HEK293 (cell line): Measurements from ENCODE around the gene CPA4.
A peak's percentile ranks its signal among the peaks of the same experiment; 100 is the strongest.

Experiments
- KLF10 ChIP-seq: fragments of 450-650 bp; IDR thresholded peaks from 2 replicates; pipeline ENCODE4 v1.5.1; 2018; ENCODE audit warnings: missing biosample characterization, mild to moderate bottlenecking, missing genetic modification characterization
- KLF9 ChIP-seq: fragments of 450-650 bp; formaldehyde crosslinking; IDR thresholded peaks from 2 replicates; pipeline ENCODE4 v1.5.1; 2016; ENCODE audit warnings: missing biosample characterization, missing genetic modification characterization, low read depth
- MEIS1 ChIP-seq: sonication (generic); formaldehyde crosslinking; IDR thresholded peaks from 2 replicates; pipeline ENCODE4 v1.8.1; 2022; ENCODE audit warnings: missing genetic modification reagents, mild to moderate bottlenecking, borderline replicate concordance
- OSR2 ChIP-seq: fragments of 450-650 bp; formaldehyde crosslinking; IDR thresholded peaks from 2 replicates; pipeline ENCODE4 v1.5.1; 2016; ENCODE audit warnings: missing biosample characterization, missing genetic modification characterization
- TCF7L2 ChIP-seq: IDR thresholded peaks from 2 replicates; pipeline ENCODE4 v1.6.1; 2011; ENCODE audit warnings: low read depth, mild to moderate bottlenecking, inconsistent platforms, low read length, moderate library complexity, borderline replicate concordance
- ZFP3 ChIP-seq: fragments of 450-650 bp; formaldehyde crosslinking; IDR thresholded peaks from 2 replicates; pipeline ENCODE4 v1.5.1; 2016; ENCODE audit warnings: low read depth, missing biosample characterization, missing genetic modification characterization
- ZNF10 ChIP-seq: fragments of 450-650 bp; formaldehyde crosslinking; IDR thresholded peaks from 2 replicates; pipeline ENCODE4 v1.5.1; 2017; ENCODE audit warnings: missing biosample characterization, missing genetic modification characterization
- ZNF132 ChIP-seq: fragments of 450-650 bp; formaldehyde crosslinking; IDR thresholded peaks from 2 replicates; pipeline ENCODE4 v1.5.1; 2017; ENCODE audit warnings: missing biosample characterization, missing genetic modification characterization, borderline replicate concordance
- ZNF184 ChIP-seq: fragments of 450-650 bp; IDR thresholded peaks from 2 replicates; pipeline ENCODE4 v1.5.1; 2018; ENCODE audit warnings: missing biosample characterization, mild to moderate bottlenecking, missing genetic modification characterization
- ZNF19 ChIP-seq: fragments of 450-650 bp; formaldehyde crosslinking; IDR thresholded peaks from 2 replicates; pipeline ENCODE4; 2016; ENCODE audit warnings: missing biosample characterization, missing genetic modification characterization, low read depth
- ZNF292 ChIP-seq: fragments of 450-650 bp; formaldehyde crosslinking; IDR thresholded peaks from 2 replicates; pipeline ENCODE4 v1.5.1; 2016; ENCODE audit warnings: low read depth, missing biosample characterization, missing genetic modification characterization, borderline replicate concordance
- ZNF302 ChIP-seq: fragments of 450-650 bp; formaldehyde crosslinking; IDR thresholded peaks from 2 replicates; pipeline ENCODE4 v1.5.1; 2016; ENCODE audit warnings: missing biosample characterization, missing genetic modification characterization, low read depth
- ZNF391 ChIP-seq: fragments of 450-650 bp; formaldehyde crosslinking; IDR thresholded peaks from 2 replicates; pipeline ENCODE4 v1.5.1; 2016; ENCODE audit warnings: low read depth, missing biosample characterization, missing genetic modification characterization, borderline replicate concordance
- ZNF521 ChIP-seq: fragments of 450-650 bp; formaldehyde crosslinking; IDR thresholded peaks from 2 replicates; pipeline ENCODE4 v1.5.1; 2017; ENCODE audit warnings: missing biosample characterization, mild to moderate bottlenecking, missing genetic modification characterization
- ZNF561 ChIP-seq: fragments of 450-650 bp; IDR thresholded peaks from 2 replicates; pipeline ENCODE4 v1.5.1; 2018; ENCODE audit warnings: missing biosample characterization, missing genetic modification characterization, borderline replicate concordance
- ZNF585B ChIP-seq: fragments of 450-650 bp; formaldehyde crosslinking; IDR thresholded peaks from 2 replicates; pipeline ENCODE4 v1.5.1; 2016; ENCODE audit warnings: missing biosample characterization, missing genetic modification characterization
- ZNF629 ChIP-seq: fragments of 450-650 bp; formaldehyde crosslinking; IDR thresholded peaks from 2 replicates; pipeline ENCODE4 v1.5.1; 2017; ENCODE audit warnings: missing biosample characterization, missing genetic modification characterization
- ZNF76 ChIP-seq: fragments of 450-650 bp; formaldehyde crosslinking; IDR thresholded peaks from 2 replicates; pipeline ENCODE4; 2016; ENCODE audit warnings: low read depth, missing biosample characterization, missing genetic modification characterization, borderline replicate concordance
- TF ChIP-seq, protein P1 (sequence below): fragments of 450-650 bp; formaldehyde crosslinking; IDR thresholded peaks from 2 replicates; pipeline ENCODE4 v1.5.1; 2016; ENCODE audit warnings: missing biosample characterization, missing genetic modification characterization
- TF ChIP-seq, protein P2 (sequence below): fragments of 450-650 bp; formaldehyde crosslinking; IDR thresholded peaks from 2 replicates; pipeline ENCODE4 v1.5.1; 2016; ENCODE audit warnings: missing biosample characterization, missing genetic modification characterization
- TF ChIP-seq, protein P3 (sequence below): fragments of 450-650 bp; formaldehyde crosslinking; IDR thresholded peaks from 2 replicates; pipeline ENCODE4 v1.5.1; 2017; ENCODE audit warnings: missing biosample characterization, mild to moderate bottlenecking, missing genetic modification characterization, moderate library complexity
- TF ChIP-seq, protein P4 (sequence below): fragments of 450-650 bp; formaldehyde crosslinking; IDR thresholded peaks from 2 replicates; pipeline ENCODE4 v1.5.1; 2016; ENCODE audit warnings: missing biosample characterization, missing genetic modification characterization
- TF ChIP-seq, protein P5 (sequence below): fragments of 450-650 bp; formaldehyde crosslinking; IDR thresholded peaks from 2 replicates; pipeline ENCODE4 v1.5.1; 2016; ENCODE audit warnings: missing biosample characterization, missing genetic modification characterization, low read depth
- TF ChIP-seq, protein P6 (sequence below): fragments of 450-650 bp; formaldehyde crosslinking; IDR thresholded peaks from 2 replicates; pipeline ENCODE4 v1.5.1; 2016; ENCODE audit warnings: missing biosample characterization, missing genetic modification characterization

The CPA4 gene

DNA sequence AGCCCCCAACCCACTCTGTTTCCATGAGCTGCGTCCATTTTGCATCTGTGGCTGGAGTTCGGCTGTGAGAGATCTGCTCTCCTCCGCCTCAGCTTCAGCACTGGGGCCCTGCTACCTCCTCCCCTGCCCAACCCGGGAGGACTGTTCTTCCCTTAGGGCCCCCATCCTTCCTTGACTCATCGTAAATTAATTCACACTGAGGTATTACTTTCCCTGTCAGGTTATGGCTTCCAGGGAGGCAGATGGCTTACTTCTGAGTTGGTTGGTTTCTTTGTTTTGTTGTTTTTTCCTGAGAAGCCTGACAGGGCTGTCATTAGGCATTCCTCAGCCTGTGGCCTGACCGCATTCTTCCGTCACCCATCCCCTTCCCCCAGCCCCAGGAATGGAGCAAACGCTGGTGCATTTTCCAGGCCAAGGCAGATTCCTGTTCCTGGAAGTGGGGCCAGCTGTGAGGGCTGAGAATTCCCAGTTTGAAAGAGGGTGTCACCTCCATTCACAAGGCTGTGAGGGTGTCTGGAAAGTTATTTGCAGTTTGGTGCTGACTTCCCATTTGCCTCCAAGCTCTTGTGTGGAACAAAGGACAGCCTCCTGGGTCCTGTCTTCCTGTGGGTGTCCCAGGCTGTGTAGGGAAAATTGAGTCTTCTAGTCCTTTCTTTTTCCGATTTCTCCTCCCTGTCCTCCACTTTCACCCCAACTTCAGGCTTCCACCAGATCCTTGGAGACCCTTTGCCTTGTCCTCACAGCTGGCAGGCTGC is 63.3 kb downstream of the CPA4 start (continued):
- TF ChIP-seq, protein P1, sequence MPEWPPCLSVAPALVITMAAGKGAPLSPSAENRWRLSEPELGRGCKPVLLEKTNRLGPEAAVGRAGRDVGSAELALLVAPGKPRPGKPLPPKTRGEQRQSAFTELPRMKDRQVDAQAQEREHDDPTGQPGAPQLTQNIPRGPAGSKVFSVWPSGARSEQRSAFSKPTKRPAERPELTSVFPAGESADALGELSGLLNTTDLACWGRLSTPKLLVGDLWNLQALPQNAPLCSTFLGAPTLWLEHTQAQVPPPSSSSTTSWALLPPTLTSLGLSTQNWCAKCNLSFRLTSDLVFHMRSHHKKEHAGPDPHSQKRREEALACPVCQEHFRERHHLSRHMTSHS (tag by site-specific recombination) = no peak
- TF ChIP-seq, protein P2, sequence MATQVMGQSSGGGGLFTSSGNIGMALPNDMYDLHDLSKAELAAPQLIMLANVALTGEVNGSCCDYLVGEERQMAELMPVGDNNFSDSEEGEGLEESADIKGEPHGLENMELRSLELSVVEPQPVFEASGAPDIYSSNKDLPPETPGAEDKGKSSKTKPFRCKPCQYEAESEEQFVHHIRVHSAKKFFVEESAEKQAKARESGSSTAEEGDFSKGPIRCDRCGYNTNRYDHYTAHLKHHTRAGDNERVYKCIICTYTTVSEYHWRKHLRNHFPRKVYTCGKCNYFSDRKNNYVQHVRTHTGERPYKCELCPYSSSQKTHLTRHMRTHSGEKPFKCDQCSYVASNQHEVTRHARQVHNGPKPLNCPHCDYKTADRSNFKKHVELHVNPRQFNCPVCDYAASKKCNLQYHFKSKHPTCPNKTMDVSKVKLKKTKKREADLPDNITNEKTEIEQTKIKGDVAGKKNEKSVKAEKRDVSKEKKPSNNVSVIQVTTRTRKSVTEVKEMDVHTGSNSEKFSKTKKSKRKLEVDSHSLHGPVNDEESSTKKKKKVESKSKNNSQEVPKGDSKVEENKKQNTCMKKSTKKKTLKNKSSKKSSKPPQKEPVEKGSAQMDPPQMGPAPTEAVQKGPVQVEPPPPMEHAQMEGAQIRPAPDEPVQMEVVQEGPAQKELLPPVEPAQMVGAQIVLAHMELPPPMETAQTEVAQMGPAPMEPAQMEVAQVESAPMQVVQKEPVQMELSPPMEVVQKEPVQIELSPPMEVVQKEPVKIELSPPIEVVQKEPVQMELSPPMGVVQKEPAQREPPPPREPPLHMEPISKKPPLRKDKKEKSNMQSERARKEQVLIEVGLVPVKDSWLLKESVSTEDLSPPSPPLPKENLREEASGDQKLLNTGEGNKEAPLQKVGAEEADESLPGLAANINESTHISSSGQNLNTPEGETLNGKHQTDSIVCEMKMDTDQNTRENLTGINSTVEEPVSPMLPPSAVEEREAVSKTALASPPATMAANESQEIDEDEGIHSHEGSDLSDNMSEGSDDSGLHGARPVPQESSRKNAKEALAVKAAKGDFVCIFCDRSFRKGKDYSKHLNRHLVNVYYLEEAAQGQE (tag by site-specific recombination) = no peak; the same call in 1 of the 2 replicates
- peak; percentile 87 for TF ChIP-seq MEIS1
- TF ChIP-seq KLF10 (tag by site-specific recombination) = 0 out of 2 replicates have a peak, but pooled peaks have one; percentile 15
- no peak for TF ChIP-seq ZNF292 (tag by site-specific recombination)
- TF ChIP-seq, protein P3, sequence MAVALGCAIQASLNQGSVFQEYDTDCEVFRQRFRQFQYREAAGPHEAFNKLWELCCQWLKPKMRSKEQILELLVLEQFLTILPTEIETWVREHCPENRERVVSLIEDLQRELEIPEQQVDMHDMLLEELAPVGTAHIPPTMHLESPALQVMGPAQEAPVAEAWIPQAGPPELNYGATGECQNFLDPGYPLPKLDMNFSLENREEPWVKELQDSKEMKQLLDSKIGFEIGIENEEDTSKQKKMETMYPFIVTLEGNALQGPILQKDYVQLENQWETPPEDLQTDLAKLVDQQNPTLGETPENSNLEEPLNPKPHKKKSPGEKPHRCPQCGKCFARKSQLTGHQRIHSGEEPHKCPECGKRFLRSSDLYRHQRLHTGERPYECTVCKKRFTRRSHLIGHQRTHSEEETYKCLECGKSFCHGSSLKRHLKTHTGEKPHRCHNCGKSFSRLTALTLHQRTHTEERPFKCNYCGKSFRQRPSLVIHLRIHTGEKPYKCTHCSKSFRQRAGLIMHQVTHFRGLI (tag by site-specific recombination) = no peak; the same call in 1 of the 2 replicates
- TF ChIP-seq ZNF585B (tag by site-specific recombination) = no peak
- TF ChIP-seq KLF9 = no peak
- TF ChIP-seq, protein P4, sequence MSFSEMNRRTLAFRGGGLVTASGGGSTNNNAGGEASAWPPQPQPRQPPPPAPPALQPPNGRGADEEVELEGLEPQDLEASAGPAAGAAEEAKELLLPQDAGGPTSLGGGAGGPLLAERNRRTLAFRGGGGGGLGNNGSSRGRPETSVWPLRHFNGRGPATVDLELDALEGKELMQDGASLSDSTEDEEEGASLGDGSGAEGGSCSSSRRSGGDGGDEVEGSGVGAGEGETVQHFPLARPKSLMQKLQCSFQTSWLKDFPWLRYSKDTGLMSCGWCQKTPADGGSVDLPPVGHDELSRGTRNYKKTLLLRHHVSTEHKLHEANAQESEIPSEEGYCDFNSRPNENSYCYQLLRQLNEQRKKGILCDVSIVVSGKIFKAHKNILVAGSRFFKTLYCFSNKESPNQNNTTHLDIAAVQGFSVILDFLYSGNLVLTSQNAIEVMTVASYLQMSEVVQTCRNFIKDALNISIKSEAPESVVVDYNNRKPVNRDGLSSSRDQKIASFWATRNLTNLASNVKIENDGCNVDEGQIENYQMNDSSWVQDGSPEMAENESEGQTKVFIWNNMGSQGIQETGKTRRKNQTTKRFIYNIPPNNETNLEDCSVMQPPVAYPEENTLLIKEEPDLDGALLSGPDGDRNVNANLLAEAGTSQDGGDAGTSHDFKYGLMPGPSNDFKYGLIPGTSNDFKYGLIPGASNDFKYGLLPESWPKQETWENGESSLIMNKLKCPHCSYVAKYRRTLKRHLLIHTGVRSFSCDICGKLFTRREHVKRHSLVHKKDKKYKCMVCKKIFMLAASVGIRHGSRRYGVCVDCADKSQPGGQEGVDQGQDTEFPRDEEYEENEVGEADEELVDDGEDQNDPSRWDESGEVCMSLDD (tag by site-specific recombination) = no peak
- TF ChIP-seq ZNF132 (tag by site-specific recombination) = no peak
- TF ChIP-seq ZNF184 = no peak
- TF ChIP-seq ZNF19 (tag by site-specific recombination) = no peak
- TF ChIP-seq, protein P5, sequence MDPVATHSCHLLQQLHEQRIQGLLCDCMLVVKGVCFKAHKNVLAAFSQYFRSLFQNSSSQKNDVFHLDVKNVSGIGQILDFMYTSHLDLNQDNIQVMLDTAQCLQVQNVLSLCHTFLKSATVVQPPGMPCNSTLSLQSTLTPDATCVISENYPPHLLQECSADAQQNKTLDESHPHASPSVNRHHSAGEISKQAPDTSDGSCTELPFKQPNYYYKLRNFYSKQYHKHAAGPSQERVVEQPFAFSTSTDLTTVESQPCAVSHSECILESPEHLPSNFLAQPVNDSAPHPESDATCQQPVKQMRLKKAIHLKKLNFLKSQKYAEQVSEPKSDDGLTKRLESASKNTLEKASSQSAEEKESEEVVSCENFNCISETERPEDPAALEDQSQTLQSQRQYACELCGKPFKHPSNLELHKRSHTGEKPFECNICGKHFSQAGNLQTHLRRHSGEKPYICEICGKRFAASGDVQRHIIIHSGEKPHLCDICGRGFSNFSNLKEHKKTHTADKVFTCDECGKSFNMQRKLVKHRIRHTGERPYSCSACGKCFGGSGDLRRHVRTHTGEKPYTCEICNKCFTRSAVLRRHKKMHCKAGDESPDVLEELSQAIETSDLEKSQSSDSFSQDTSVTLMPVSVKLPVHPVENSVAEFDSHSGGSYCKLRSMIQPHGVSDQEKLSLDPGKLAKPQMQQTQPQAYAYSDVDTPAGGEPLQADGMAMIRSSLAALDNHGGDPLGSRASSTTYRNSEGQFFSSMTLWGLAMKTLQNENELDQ (tag by site-specific recombination) = no peak
- peak; percentile 34; the same call in 1 of the 2 replicates for TF ChIP-seq ZNF391 (tag by site-specific recombination)
- no peak for TF ChIP-seq ZNF76 (tag by site-specific recombination)
- TF ChIP-seq ZNF10 (tag by site-specific recombination) = no peak
- TF ChIP-seq, protein P6, sequence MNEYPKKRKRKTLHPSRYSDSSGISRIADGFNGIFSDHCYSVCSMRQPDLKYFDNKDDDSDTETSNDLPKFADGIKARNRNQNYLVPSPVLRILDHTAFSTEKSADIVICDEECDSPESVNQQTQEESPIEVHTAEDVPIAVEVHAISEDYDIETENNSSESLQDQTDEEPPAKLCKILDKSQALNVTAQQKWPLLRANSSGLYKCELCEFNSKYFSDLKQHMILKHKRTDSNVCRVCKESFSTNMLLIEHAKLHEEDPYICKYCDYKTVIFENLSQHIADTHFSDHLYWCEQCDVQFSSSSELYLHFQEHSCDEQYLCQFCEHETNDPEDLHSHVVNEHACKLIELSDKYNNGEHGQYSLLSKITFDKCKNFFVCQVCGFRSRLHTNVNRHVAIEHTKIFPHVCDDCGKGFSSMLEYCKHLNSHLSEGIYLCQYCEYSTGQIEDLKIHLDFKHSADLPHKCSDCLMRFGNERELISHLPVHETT (tag by site-specific recombination) = peak; percentile 81
- no peak for TF ChIP-seq ZNF521
- peak; percentile 98 for TF ChIP-seq OSR2 (tag by site-specific recombination)
- TF ChIP-seq ZNF629 = peak; percentile 92
- TF ChIP-seq ZNF561 (tag by site-specific recombination) = no peak
- no peak for TF ChIP-seq ZFP3 (tag by site-specific recombination)
- no peak for TF ChIP-seq TCF7L2
- no peak for TF ChIP-seq ZNF302 (tag by site-specific recombination)
